Upper lobe of right lung (tissue), 1 donor: ENCODE measurements around the gene PTPN7. TPM values are rescaled to one million over a fixed set of nuclear protein-coding genes. Genes with fewer than 3 reads are reported as not detected.
"Not testable (repeated sequence)": the region's sequence is repeated elsewhere in the genome, so short reads cannot be mapped to it uniquely, and the experiment has no call there.

Source experiments
- ATAC-seq: fragments of 200-7000 bp; cut with Tn5 transposase; one replicate; pipeline ENCODE4 v1.9.1; 2020; ENCODE audit warnings: mild to moderate bottlenecking, moderate library complexity
- DNase-seq: peaks from one replicate; pipeline ENCODE4 v3.0.0-alpha.2; 2020
- H3K27ac ChIP-seq: fragments of 200-600 bp; one replicate; pipeline ENCODE4 v1.8.0; 2022
- H3K27me3 ChIP-seq: fragments of 200-600 bp; one replicate; pipeline ENCODE4 v1.8.0; 2022; ENCODE audit warnings: mild to moderate bottlenecking
- H3K36me3 ChIP-seq: fragments of 200-600 bp; one replicate; pipeline ENCODE4 v1.8.0; 2022
- H3K4me1 ChIP-seq: fragments of 200-600 bp; one replicate; pipeline ENCODE4 v1.8.0; 2022
- H3K4me3 ChIP-seq: fragments of 200-600 bp; one replicate; pipeline ENCODE4 v1.8.0; 2022; ENCODE audit warnings: mild to moderate bottlenecking
- H3K9me3 ChIP-seq: fragments of 200-600 bp; one replicate; pipeline ENCODE4 v1.8.0; 2022
- CTCF ChIP-seq: fragments of 200-600 bp; IDR thresholded peaks from one replicate; pipeline ENCODE4 v1.8.0; 2022; ENCODE audit warnings: antibody characterized with exemption
- intact Hi-C: fragments of 100-400 bp; cut with DNase I; formaldehyde crosslinking; loops from one replicate; pipeline ENCODE4 v1.11.0; 2022
- total RNA-seq: library from RNA; stranded (reverse); fragmentation: NEBNext Ultra II Directional; extraction: Animal tissue kit (Norgen Biotek cat#: 25700); gene quantifications from one replicate; pipeline ENCODE4 v1.2.1, GENCODE V29; 2021
- donor health status: DM: no; HTN: yes; CAD: no; lungs with severe emphysema.

The PTPN7 gene
- total RNA-seq, 1 donor from 2014 or later = 7.3 TPM

GRCh38 chr1:202144402-202145067, 15.9 kb downstream of the PTPN7 start, which contains the start of gene ARL8A:
ARL8A (minus strand) TSS chr1:202144737; CDS start chr1:202144572, 165 bp downstream.
- TF ChIP-seq CTCF = no peak
- peak; percentile 84 for ATAC-seq
- peaks cover 23% of the 10 kb centered on the region for H3K4me1 ChIP-seq
- no peaks in the 10 kb centered on the region for H3K9me3 ChIP-seq
- H3K4me3 ChIP-seq = peak within 1 kb of the TSS; percentile 98
- no peaks in the 10 kb centered on the region for H3K27me3 ChIP-seq
- no peaks in the 10 kb centered on the region for H3K36me3 ChIP-seq
- intact Hi-C loops = no loop called here
- peak; percentile 89 for DNase-seq
- peak within 1 kb of the TSS; percentile 95 for H3K27ac ChIP-seq

DNA sequence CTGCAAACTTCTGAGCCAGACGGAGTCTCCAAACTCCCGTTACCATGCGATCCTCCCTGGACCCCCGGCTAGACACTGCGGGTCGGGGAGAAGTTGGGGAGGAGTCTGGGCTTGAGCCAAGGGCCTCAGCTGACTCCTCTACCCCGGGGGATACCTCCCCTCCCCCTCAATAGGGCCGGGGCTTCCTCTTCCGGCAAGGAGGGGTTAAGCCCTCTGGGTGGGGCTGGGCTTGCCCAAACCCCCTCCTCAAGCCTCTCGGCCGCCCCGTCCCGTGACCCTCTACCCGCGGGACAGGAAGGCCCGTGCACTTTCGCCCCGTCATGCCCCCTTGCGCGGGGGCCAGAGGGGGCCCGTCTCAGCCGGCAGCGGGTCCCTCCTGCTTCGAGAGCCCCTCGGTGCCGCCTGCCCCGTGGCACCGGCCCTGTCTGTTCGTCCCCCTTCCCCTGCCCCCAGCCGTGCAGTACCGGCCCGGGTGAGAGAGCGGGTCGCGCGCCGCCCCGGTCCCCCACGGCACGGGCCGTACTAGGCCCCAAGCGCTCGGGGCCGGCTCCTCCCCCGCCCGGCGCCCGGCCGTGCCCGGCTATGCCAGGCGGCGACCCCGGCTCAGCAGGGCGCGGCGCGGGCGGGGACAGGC, 16.5 kb downstream of the PTPN7 start:
- peaks cover 23% of the 10 kb centered on the region for H3K4me1 ChIP-seq
- H3K27me3 ChIP-seq = no peaks in the 10 kb centered on the region
- DNase-seq (peak; percentile 77), ATAC-seq (peak; percentile 69)
- intact Hi-C loops = no loop called here
- TF ChIP-seq CTCF = no peak
- H3K27ac ChIP-seq = peak overlapping the region; percentile 95
- no peaks in the 10 kb centered on the region for H3K9me3 ChIP-seq
- peak overlapping the region; percentile 98 for H3K4me3 ChIP-seq
- no peaks in the 10 kb centered on the region for H3K36me3 ChIP-seq

GRCh38 chr1:202143011-202143767, 17.2 kb downstream of the PTPN7 start:
- no peak for TF ChIP-seq CTCF
- peak overlapping the region; percentile 95 for H3K27ac ChIP-seq
- peak overlapping the region; percentile 98 for H3K4me3 ChIP-seq
- DNase-seq (no peak), ATAC-seq (peak; percentile 68)
- no peaks in the 10 kb centered on the region for H3K9me3 ChIP-seq
- peaks cover 23% of the 10 kb centered on the region for H3K4me1 ChIP-seq
- intact Hi-C loops = no loop called here
- H3K36me3 ChIP-seq = no peaks in the 10 kb centered on the region
- no peaks in the 10 kb centered on the region for H3K27me3 ChIP-seq

GRCh38 chr1:202141468-202141867, 18.9 kb downstream of the PTPN7 start:
- peaks cover 15% of the 10 kb centered on the region for H3K36me3 ChIP-seq
- ATAC-seq, intact Hi-C loops, DNase-seq, H3K4me3 ChIP-seq, H3K9me3 ChIP-seq, H3K27ac ChIP-seq, H3K27me3 ChIP-seq: not testable (repeated sequence)
- H3K4me1 ChIP-seq = peaks cover 23% of the 10 kb centered on the region

GRCh38 chr1:202140833-202141232, 19.6 kb downstream of the PTPN7 start:
- intact Hi-C loops = no loop called here
- Histone ChIP-seq H3K27ac (no peak overlapping the region), H3K4me1 (peaks cover 23% of the 10 kb centered on the region), H3K27me3 (no peaks in the 10 kb centered on the region), H3K9me3 (no peaks in the 10 kb centered on the region), H3K36me3 (peaks cover 21% of the 10 kb centered on the region), H3K4me3 (no peak overlapping the region)
- ATAC-seq (no peak), DNase-seq (no peak)
- TF ChIP-seq CTCF = no peak

GRCh38 chr1:202135221-202135721, 25.1 kb downstream of the PTPN7 start:
- intact Hi-C loops = no loop called here
- Histone ChIP-seq H3K27ac (peak overlapping the region; percentile 51), H3K4me1 (peaks cover 28% of the 10 kb centered on the region), H3K4me3 (no peak overlapping the region), H3K36me3 (peaks cover 53% of the 10 kb centered on the region), H3K27me3 (no peaks in the 10 kb centered on the region), H3K9me3 (no peaks in the 10 kb centered on the region)
- ATAC-seq = peak; percentile 75
- TF ChIP-seq CTCF = peak; percentile 90
- no peak for DNase-seq
